Stimulated activated CD8-positive, alpha-beta memory T cell treated with anti-CD3 and anti-CD28 coated beads, Interleukin-12 subunit alpha, Interleukin-12 subunit beta, amount 100 ng/mL, for 24 hours (primary cell): Measurements from ENCODE around the gene ASIC4.

Experiments used
- DNase-seq: peaks from one replicate; pipeline ENCODE4 v3.0.0-alpha.2; 2020; ENCODE audit errors: extremely low read depth

Gene ASIC4

GRCh38 chr2:219514196-219514761, at the start of gene ASIC4:
ASIC4 (plus strand) TSS chr2:219514482; CDS start chr2:219514725, 243 bp downstream.
- no peak for DNase-seq

GRCh38 chr2:219465659-219466561, 48.4 kb upstream of the ASIC4 start:
- no peak for DNase-seq

GRCh38 chr2:219466816-219467735, 47.2 kb upstream of the ASIC4 start:
- no peak for DNase-seq

- DNase-seq = no peak
These were observed 46.6 kb upstream of the ASIC4 start for GRCh38 chr2:219467736-219468075.

GRCh38 chr2:219468410-219469185, 45.7 kb upstream of the ASIC4 start:
- DNase-seq = no peak

- DNase-seq = no peak
These were observed 45.0 kb upstream of the ASIC4 start for GRCh38 chr2:219469186-219469724.

- no peak for DNase-seq
These were observed 43.9 kb upstream of the ASIC4 start for GRCh38 chr2:219470429-219470828.

GRCh38 chr2:219471476-219472371, 42.6 kb upstream of the ASIC4 start:
- no peak for DNase-seq

GRCh38 chr2:219472629-219473187, 41.6 kb upstream of the ASIC4 start:
- DNase-seq = no peak

- no peak for DNase-seq
These were observed 40.8 kb upstream of the ASIC4 start for GRCh38 chr2:219473511-219473910.

- no peak for DNase-seq
These were observed 39.8 kb upstream of the ASIC4 start for GRCh38 chr2:219474285-219475060.

- DNase-seq = no peak
These were observed 39.0 kb upstream of the ASIC4 start for GRCh38 chr2:219475278-219475677.

GRCh38 chr2:219475697-219476651, 38.3 kb upstream of the ASIC4 start:
- no peak for DNase-seq

GRCh38 chr2:219476652-219477151, 37.6 kb upstream of the ASIC4 start:
- DNase-seq = no peak

GRCh38 chr2:219477179-219477578, 37.1 kb upstream of the ASIC4 start:
- DNase-seq = no peak

GRCh38 chr2:219477815-219478214, 36.5 kb upstream of the ASIC4 start:
- DNase-seq = no peak

- no peak for DNase-seq
These were observed 35.4 kb upstream of the ASIC4 start for GRCh38 chr2:219478916-219479315.

- DNase-seq = no peak
These were observed 34.3 kb upstream of the ASIC4 start for GRCh38 chr2:219480004-219480403.
